ENCODE measurements around the gene MTMR11. TPM values are rescaled to one million over a fixed set of nuclear protein-coding genes. Genes with fewer than 3 reads are reported as not detected.
"Not testable (repeated sequence)": the region's sequence is repeated elsewhere in the genome, so short reads cannot be mapped to it uniquely, and the experiment has no call there.

The MTMR11 gene
- total RNA-seq, 2 donors from 2014 or later, result 176 to 247 TPM

DNA sequence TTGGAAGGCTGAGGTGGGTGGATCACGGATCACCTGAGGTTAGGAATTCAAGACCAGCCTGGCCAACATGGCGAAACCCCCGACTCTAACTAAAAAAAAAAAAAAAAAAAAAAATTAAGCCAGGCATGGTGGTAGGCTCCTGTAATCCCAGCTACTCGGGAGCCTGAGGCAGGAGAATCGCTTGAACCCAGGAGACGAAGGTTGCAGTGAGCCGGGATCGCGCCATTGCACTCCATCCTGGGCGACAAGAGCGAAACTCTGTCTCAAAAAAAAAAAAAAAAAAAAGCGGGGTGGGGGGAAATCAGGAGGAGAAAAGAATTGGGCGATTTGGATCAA is 2.0 kb upstream of the MTMR11 start:
- ATAC-seq; DNase-seq; intact Hi-C loops (cut with DNase I, micrococcal nuclease): not testable (repeated sequence)

DNA sequence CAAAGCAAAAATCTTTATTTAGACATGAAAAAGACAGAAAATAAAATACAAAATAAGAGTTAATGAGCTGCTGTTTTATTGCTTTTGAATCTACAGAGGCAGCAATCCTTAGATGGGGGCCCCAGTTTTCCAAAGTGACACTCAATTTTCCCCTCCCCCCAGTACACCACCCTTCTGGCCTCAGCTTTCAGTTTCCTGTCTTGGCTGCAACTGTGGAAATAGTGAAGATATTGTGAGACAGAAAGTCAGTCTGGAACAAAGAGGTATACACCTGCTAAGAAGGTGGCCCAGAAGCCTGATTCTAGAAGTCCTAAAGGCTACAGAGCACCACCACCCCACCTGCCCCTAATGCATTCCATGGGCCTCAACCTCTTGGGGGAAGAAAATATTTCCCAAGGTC is 1.1 kb upstream of the MTMR11 start:
- ATAC-seq (no peak), DNase-seq (no peak)
- intact Hi-C loops (cut with DNase I, micrococcal nuclease), result no loop called here

DNA sequence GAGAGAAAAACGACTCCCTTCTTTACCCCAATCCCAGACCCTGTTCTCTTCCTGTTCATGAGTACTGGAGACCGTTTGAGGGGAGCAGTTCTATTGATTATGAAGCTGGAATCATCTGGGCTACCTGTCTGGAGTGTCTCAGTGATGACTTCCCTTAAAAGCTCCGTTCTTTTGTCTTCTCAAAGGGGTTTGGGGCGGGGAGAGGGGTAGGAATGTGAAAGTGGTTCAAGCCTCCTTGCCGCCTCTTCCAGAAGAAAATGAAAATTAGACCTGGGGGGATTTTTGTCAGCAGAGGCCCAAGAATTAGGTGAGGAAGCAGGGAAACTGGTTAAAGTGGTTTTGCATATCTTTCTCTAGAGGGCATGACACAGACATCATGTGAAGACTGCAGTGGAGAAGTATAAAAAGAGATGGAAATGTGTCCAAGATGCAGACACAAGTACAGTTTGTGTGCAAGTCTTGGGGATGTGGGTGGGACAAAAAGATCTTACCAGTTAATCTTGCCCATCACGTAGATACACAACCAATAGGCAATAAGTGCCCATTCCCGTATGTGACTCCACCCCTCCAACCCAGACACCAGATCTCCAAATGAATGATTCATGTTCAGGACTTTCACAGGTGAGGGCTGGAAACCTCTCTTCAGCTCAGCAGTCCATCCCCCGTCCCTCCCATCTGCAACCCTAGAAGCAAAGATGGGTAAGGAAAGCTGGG is 470 bp upstream of the MTMR11 start:
- intact Hi-C loops (cut with DNase I, micrococcal nuclease), result no loop called here
- peak; percentile 55 for ATAC-seq
- peak; percentile 54 to 77 for DNase-seq

DNA sequence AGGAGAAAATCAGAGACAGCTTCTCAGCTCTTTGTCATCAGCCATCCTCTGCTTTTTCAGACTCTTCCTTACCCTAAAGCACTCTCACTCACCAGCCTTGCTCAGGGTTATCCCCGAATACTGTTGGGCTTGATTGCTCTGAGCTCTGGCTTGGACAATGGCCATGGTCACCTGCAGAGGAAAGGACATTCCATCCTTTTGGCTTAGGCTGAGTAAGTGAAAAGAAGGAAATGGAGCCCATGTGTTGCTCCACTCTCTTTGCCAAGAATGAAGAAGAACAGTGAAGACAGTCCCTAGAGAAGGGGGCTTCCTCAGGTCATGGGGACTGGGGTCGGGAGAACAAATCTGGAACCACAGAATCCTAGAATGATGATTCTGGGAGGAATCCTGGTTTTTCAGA is 2.3 kb downstream of the MTMR11 start:
- intact Hi-C loops (cut with DNase I, micrococcal nuclease), result no loop called here
- DNase-seq (no peak), ATAC-seq (no peak)

DNA sequence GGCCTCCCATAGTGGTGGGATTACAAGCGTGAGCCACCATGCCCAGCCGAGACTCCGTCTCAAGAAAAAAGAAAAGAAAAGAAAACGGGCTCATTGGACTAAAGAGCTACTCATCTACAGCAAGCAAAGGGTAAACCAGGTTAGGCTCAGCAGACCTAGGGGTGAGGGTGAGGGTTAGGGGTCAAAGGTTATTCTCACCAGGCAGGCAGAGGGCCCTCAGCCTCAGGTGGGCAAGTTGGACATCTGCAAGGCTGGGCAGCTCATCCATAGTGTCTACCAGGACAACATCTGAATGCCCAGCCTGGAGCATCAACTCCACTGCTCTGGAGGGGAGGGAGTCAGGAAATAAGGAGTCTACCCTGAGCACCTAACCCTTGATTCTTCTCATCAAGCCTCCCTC is 3.5 kb downstream of the MTMR11 start:
- no peak for ATAC-seq
- intact Hi-C loops (cut with DNase I, micrococcal nuclease), result no loop called here
- no peak for DNase-seq

DNA sequence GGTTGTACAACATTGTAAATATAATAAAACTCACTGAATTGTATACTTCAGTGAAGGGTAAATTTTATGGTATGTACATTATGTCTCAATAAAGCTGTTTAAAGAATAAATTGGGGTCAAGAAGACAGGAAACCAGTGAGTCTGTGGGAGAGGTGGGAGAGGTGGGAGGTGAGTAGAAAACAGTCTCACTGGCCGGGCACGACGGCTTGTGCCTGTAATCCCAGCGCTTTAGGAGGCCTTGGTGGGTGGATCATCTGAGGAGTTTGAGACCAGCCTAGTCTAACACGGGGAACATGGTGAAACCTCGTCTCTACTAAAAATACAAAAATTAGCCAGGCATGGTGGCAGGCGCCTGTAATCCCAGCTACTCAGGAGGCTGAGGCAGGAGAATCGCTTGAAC is 4.2 kb downstream of the MTMR11 start:
- DNase-seq, result peak in 1 of 2 donors; percentile 54
- intact Hi-C loops (cut with DNase I, micrococcal nuclease), result no loop called here
- ATAC-seq, result peak; percentile 49

DNA sequence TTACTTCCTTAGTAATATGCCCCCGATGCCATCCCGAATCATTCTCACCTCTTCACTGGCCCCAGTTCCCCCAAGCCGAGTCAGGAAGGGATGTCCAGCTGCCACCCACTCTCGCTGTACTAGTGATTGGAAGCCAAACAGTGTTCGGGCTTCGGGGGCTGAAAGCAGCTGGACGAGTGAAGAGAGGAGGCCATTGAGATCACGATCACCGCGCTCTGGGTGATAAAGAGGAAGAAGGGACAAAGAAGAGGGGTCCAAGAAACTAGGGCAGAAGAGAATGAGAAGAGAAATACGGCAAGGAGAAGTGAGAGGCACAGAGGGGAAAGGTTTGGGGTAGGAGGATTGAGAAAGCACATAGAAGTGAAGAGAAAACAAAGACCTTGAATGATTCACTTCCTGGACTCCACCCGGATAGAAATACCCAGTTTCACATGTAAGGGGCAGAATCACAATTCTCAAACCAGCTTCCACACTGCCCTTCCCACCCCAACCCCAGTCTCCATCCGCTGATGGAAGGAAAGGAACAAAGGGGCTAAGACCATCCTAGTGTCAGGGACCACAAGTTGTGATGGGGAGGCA is 5.4 kb downstream of the MTMR11 start:
- DNase-seq (no peak), ATAC-seq (no peak)
- intact Hi-C loops (cut with DNase I, micrococcal nuclease), result no loop called here

DNA sequence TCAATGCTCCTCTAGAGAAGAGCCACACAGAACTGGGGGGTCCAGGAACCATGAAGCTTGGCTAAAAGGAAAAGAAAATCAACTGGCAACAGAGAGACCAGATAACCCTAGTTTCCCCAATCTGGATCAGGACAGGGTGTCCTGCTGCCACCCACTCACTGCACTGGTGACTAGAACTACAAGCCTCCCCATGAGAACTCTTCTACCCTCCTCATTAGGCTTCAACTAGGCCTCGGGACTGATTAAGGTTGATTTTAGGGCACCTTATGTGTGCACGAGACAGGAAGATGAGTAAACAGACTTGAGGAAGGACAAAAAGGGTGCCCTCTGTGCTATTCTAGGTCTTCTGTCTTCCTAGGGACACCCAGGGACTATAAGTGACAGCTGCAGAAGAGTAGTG is 6.8 kb downstream of the MTMR11 start:
- ATAC-seq (no peak), DNase-seq (no peak)
- intact Hi-C loops (cut with DNase I, micrococcal nuclease), result no loop called here

DNA sequence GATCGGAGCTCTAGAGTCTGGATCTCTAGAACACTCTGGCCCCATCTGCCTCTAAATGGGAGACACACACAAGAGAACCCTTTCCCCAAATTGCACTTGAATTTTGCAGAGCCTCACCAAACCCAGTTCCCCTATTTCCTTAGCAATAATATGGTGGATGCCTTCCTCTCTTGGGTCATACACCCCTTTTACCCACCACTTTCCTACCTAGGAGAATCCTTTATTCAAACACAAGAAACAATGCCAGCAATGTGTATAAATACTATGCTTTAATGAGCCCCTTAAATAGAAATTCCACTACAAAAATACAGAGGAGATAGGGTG is 8.3 kb downstream of the MTMR11 start:
- DNase-seq (no peak), ATAC-seq (no peak)
- intact Hi-C loops (cut with DNase I, micrococcal nuclease), result no loop called here

DNA sequence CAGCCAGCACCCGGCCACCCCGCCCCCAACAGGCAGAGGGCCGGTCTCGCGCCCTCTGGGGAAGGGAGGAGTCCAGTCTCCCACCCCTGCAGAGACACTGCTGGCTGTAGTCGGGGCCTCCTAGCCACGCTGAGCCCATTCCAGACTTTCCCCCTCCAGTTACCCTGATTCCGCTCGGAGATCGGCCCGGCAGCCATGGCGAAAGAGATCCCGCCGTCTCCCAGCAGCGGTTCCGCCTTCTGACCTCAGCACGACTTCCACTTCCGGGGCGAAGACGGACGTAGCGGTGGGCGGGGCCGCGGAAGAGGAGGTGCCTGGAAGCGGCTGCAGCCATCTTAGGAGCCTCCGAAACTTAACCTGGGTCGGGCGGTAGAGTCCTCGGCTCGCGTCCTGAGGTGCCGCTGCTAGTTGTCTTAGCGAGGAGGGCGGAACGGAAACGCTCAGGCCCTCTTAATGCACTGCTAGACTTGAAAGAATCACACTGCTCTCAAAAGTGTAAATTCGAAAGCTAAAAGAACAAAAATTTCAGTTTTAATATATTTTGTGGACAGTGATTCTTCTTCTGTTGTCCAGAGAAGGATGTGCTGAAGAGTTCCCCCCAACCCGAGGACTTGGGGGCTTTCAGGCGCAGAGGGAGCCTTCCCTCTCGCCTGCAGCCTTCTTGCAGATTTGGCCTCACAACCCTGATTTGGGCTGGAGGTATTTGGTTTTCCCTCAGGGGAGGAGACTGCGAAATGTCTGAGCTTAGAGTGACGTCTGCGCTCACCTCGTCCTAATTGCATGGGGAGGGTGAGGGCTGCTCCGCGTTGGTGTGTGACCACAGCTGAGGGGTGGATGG is 8.9 kb downstream of the MTMR11 start, which contains the start of gene SF3B4:
SF3B4 (minus strand) TSS at position 241 of the 838 bp plus-strand sequence; CDS start at position 197, 44 bp downstream.
- intact Hi-C loops (cut with DNase I, micrococcal nuclease), result no loop called here
- ATAC-seq, result peak; percentile 84
- DNase-seq, result peak; percentile 95 to 98

DNA sequence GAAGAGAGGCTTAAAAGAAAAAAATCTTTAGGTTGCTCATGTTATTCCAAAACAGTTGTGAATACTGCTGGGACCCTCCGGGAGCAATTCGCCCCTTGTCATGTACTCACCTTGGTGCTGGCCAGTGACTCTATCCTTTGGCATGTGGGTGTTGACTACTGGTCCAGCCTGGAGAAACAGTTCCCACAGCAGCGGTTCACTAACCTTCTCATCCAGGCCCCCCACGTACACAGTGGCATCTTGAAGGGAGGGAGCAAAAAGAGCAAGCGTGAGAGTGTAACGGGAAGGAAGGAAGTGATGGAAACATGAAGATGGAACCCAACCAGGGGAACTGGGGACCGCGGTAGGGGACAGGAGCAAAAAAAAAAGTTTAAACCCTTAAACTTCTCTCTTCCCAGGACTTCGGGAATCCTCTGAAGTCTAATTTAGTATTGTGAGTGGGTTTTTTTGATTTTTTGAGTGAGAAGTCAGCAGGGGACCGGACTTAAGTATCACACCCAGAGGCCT is 9.6 kb downstream of the MTMR11 start:
- intact Hi-C loops (cut with DNase I, micrococcal nuclease), result no loop called here
- DNase-seq, result no peak
- ATAC-seq, result no peak

DNA sequence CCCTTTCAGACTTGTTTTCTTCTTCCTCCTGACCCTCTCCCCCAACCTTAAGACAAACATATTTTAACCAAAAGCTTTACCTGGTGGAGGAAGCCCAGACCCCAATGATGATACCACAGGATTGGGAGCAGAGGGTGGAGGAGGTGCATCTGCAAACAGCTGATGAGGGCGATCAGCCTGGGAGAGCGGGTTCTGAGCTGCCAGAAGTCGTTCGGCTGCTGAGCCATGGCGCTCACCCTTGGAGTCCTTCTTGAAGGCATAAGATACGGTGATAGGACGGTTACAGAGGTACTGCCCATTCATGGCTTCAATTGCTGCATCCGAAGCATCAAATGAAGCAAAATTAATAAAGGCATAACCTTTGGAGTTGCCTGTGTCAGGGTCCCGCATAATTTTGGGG is 10.4 kb downstream of the MTMR11 start:
- intact Hi-C loops (cut with DNase I, micrococcal nuclease), result no loop called here
- no peak for ATAC-seq
- no peak for DNase-seq

DNA sequence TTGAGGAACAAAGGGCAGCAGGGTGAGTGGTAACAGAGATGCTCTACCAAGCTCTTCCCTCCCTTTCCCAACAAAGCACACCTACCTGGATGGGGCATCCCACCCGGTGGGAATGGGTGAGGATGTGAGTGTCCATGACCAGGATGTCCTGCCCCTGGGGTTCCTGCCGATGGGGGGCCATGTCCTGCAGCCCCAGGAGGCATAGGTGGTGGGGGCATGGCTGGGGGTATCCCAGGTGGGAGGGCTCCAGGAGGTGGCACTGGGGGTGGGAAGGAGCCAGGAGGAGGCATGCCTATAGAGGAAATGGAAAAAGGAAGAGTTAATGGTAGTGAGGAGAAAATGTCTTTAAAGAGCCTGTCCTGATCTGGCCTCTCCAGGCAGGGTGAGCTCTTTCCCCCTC is 10.9 kb downstream of the MTMR11 start:
- intact Hi-C loops (cut with DNase I, micrococcal nuclease), result no loop called here
- DNase-seq, result no peak
- no peak for ATAC-seq

DNA sequence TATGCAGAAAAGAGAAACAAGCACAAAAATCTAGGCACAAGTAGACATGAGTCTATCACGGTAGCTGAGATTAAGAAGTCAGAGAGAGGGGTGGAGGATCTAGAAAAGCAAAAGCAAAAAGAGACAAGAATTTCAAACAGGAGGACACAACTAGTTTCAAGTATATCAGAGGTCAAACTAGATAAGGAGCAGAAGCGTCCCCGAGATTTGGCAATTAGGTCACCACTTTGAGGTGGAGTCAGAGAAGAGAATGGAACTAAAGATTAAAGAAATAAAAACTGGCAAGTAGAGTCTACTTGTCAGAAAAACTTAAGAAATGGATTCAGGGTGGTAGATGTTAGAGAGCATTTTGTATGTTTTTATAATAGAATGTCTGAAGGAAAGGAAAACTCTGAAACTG is 11.3 kb downstream of the MTMR11 start:
- DNase-seq, result no peak
- no peak for ATAC-seq
- intact Hi-C loops (cut with DNase I, micrococcal nuclease), result no loop called here

DNA sequence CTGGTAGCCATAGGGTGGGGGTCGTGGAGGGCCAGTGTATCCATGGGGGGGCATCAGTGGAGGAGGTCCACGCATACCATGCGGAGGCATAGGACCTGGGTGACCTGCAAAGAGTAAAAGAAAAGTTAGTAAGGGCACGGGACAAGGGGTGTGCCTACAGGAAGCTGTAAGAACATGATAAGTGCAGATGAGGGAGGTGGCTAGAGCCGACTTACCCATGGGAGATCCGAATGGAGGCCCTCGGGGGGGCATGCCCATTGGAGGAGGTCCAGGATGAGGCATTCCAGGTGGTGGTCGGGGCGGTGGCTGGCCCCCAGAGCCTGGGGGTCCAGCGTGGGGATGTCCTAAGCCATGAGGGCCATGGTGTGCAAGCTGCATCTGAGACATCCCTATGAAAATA is 13.1 kb downstream of the MTMR11 start:
- ATAC-seq, result no peak
- intact Hi-C loops (cut with DNase I, micrococcal nuclease), result no loop called here
- DNase-seq, result no peak

DNA sequence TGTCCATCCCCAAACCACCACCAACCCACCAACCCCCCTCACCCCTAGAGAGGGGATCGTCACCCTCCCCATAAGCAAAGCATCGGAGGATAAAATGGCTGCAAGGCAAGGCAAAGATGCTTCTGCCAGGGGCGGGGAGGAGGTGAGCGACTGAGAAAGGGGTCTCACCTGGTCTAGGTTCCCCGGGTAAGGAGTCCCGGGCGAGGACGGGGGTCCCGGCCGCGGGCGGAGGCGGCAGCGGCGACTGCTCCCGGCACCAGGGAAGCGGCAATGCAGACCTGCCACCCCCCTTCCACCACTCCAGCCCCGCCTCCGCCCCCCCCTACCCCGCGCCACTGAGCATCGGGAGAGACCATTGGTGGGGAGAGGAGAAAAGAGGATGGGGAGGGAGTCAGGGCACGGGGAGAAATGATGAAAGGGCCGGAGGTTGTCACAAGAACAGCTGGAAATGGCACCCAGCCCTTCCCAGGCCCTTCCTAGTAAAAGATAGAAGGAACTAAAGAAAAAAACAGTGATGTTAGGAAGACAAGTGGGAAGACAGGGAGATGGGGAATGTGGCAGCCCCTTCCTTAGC is 19.0 kb downstream of the MTMR11 start, which contains the start of gene SV2A:
SV2A (minus strand) TSS at position 274 of the 574 bp plus-strand sequence. CDS start 4,004 bp downstream, outside the sequence.
- intact Hi-C loops (cut with DNase I, micrococcal nuclease), result no loop called here
- ATAC-seq, result peak; percentile 7

DNA sequence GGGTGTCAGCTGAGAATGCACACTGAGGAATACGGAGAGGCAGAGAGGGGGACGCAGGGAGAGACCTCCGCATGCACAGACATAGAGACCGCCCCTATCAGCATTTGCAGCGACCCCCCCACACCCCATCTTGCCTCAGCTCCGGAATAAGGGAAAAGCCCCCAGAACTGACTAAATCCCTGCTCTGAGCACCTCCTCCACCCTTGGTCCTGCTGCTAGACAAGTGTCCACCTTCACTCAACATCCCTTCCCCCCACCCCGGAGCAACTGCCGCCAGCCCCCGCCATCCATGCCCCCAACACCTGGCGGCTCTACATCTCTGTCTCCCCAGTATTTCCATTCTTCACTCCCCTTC is 19.8 kb downstream of the MTMR11 start:
- DNase-seq (no peak), ATAC-seq (no peak)
- intact Hi-C loops (cut with DNase I, micrococcal nuclease), result no loop called here

More for the DNA sequence above, 19.0 kb downstream of the MTMR11 start, which contains the start of gene SV2A:
- DNase-seq, result peak in 1 of 2 donors; percentile 35

DNA sequence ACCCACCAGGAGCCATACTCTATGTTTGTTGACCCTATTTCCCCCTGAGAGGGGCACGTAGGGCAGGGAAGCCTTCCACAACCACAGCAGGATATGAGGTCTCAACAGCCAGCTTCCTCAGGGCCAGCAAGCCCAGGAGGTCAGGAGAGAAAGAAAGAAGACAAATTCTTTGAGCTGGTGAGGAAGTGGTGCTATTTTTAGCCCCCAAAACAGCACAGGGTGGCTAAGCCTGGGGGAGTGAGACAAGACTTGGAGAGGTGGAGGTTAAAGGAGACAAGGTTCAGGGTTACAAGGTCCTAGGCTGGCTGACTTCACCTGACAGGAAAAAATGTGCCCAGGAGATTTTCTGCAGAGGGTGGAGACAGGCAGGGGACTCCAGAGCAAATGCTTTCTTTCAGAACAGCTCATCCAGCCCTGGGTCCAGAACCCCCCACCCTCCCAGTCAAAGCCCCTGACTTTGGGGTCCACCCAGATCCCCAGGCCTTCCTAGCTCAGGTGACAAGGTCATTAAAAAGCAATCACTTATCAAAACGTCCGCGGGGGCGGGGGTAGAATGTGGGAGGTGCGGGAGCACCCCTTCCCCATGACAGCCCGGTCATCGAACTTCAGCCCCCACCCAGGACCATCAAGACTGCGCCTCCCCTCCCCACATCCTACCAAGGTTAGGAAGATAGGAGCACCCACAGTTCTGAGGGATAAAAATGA is 20.3 kb downstream of the MTMR11 start:
- no peak for ATAC-seq
- DNase-seq, result no peak
- intact Hi-C loops (cut with DNase I, micrococcal nuclease), result no loop called here
